ENCODE measurements around the gene BHLHE40.
"Not testable (repeated sequence)": the region's sequence is repeated elsewhere in the genome, so short reads cannot be mapped to it uniquely, and the experiment has no call there.

BHLHE40 gene

GRCh38 chr3:4959180-4959579 lies 20.1 kb upstream of the BHLHE40 start:
- in situ Hi-C loops (cut with MboI; ENCODE audit: low sequenced_read_pairs) = no loop called here

- in situ Hi-C loops (cut with MboI; ENCODE audit: low sequenced_read_pairs) = not testable (repeated sequence)
Observed at GRCh38 chr3:4961865-4962264, 17.4 kb upstream of the BHLHE40 start.

- in situ Hi-C loops (cut with MboI; ENCODE audit: low sequenced_read_pairs) = no loop called here
Observed at GRCh38 chr3:4963669-4964570, 15.3 kb upstream of the BHLHE40 start.

- in situ Hi-C loops (cut with MboI; ENCODE audit: low sequenced_read_pairs) = not testable (repeated sequence)
Observed at GRCh38 chr3:4966006-4966405, 13.2 kb upstream of the BHLHE40 start.

GRCh38 chr3:4967683-4968082 lies 11.6 kb upstream of the BHLHE40 start:
- in situ Hi-C loops (cut with MboI; ENCODE audit: low sequenced_read_pairs) = not testable (repeated sequence)

GRCh38 chr3:4971437-4971836 lies 7.8 kb upstream of the BHLHE40 start:
- in situ Hi-C loops (cut with MboI; ENCODE audit: low sequenced_read_pairs) = loop anchor here (10.0 kb wide), 1 partner anchor 137 kb away; no protein-coding TSS in a partner anchor

GRCh38 chr3:4971838-4972237 lies 7.4 kb upstream of the BHLHE40 start:
- in situ Hi-C loops (cut with MboI; ENCODE audit: low sequenced_read_pairs) = loop anchor here (10.0 kb wide), 1 partner anchor 137 kb away; no protein-coding TSS in a partner anchor

GRCh38 chr3:4972652-4973643 lies 6.3 kb upstream of the BHLHE40 start:
- in situ Hi-C loops (cut with MboI; ENCODE audit: low sequenced_read_pairs) = loop anchor here (10.0 kb wide), 1 partner anchor 138 kb away; no protein-coding TSS in a partner anchor

- in situ Hi-C loops (cut with MboI; ENCODE audit: low sequenced_read_pairs) = loop anchor here (10.0 kb wide), 1 partner anchor 139 kb away; no protein-coding TSS in a partner anchor
Observed at GRCh38 chr3:4974154-4974553, 5.1 kb upstream of the BHLHE40 start.

GRCh38 chr3:4976109-4976508 lies 3.1 kb upstream of the BHLHE40 start:
- in situ Hi-C loops (cut with MboI; ENCODE audit: low sequenced_read_pairs) = loop anchor here (10.0 to 25.0 kb wide), 2 partner anchors 141 to 264 kb away; no protein-coding TSS in a partner anchor

GRCh38 chr3:4977001-4977852 lies 2.0 kb upstream of the BHLHE40 start:
- in situ Hi-C loops (cut with MboI; ENCODE audit: low sequenced_read_pairs) = loop anchor here (10.0 to 25.0 kb wide), 2 partner anchors 142 to 265 kb away; no protein-coding TSS in a partner anchor

GRCh38 chr3:4977853-4978203 lies 1.4 kb upstream of the BHLHE40 start:
- in situ Hi-C loops (cut with MboI; ENCODE audit: low sequenced_read_pairs) = loop anchor here (10.0 to 25.0 kb wide), 2 partner anchors 143 to 266 kb away; no protein-coding TSS in a partner anchor

GRCh38 chr3:4978204-4978965 lies 852 bp upstream of the BHLHE40 start:
- in situ Hi-C loops (cut with MboI; ENCODE audit: low sequenced_read_pairs) = loop anchor here (10.0 to 25.0 kb wide), 2 partner anchors 144 to 266 kb away; no protein-coding TSS in a partner anchor

GRCh38 chr3:4978966-4979427 lies 240 bp upstream of the BHLHE40 start:
- in situ Hi-C loops (cut with MboI; ENCODE audit: low sequenced_read_pairs) = loop anchor here (10.0 to 25.0 kb wide), 2 partner anchors 144 to 267 kb away; no protein-coding TSS in a partner anchor

- in situ Hi-C loops (cut with MboI; ENCODE audit: low sequenced_read_pairs) = loop anchor here (25.0 kb wide), 1 partner anchor 268 kb away; no protein-coding TSS in a partner anchor
Observed at GRCh38 chr3:4980229-4981203, 1.3 kb downstream of the BHLHE40 start.

- in situ Hi-C loops (cut with MboI; ENCODE audit: low sequenced_read_pairs) = loop anchor here (25.0 kb wide), 1 partner anchor 269 kb away; no protein-coding TSS in a partner anchor
Observed at GRCh38 chr3:4981294-4981664, 2.0 kb downstream of the BHLHE40 start.

- in situ Hi-C loops (cut with MboI; ENCODE audit: low sequenced_read_pairs) = loop anchor here (25.0 kb wide), 1 partner anchor 270 kb away; no protein-coding TSS in a partner anchor
Observed at GRCh38 chr3:4981665-4982494, 2.6 kb downstream of the BHLHE40 start.
